Activated gamma-delta T cell (primary cell): Measurements from ENCODE around the gene OR7C2.
"Not testable (repeated sequence)": the region's sequence is repeated elsewhere in the genome, so short reads cannot be mapped to it uniquely, and the experiment has no call there.

Experiments used
- DNase-seq: peaks from one replicate; lab custom pipeline; 2025; lab: John Stamatoyannopoulos, UW
- total RNA-seq, 2 donors: gene quantifications; one replicate each; lab custom pipeline; 2026; lab: John Stamatoyannopoulos, UW

Gene OR7C2
- total RNA-seq: 0 reads per million in 2 donors

GRCh38 chr19:14941189-14941588, at the start of gene OR7C2:
OR7C2 (plus strand) TSS chr19:14941489; CDS start chr19:14941489, 0 bp downstream.
- no peak for DNase-seq

GRCh38 chr19:14901675-14902260, 39.5 kb upstream of the OR7C2 start:
- no peak for DNase-seq

- no peak for DNase-seq
Measured at GRCh38 chr19:14906711-14907110, 34.6 kb upstream of the OR7C2 start.

GRCh38 chr19:14915116-14915515, 26.2 kb upstream of the OR7C2 start:
- DNase-seq: no peak

- DNase-seq: no peak
Measured at GRCh38 chr19:14916848-14917247, 24.4 kb upstream of the OR7C2 start.

- DNase-seq: no peak
Measured at GRCh38 chr19:14933506-14933905, 7.8 kb upstream of the OR7C2 start.

GRCh38 chr19:14940266-14940665, 1.0 kb upstream of the OR7C2 start:
- no peak for DNase-seq

- DNase-seq: no peak
Measured at GRCh38 chr19:14943601-14944000, 2.3 kb downstream of the OR7C2 start.

- DNase-seq: no peak
Measured at GRCh38 chr19:14944456-14944855, 3.2 kb downstream of the OR7C2 start.

GRCh38 chr19:14949413-14949812, 8.1 kb downstream of the OR7C2 start:
- not testable (repeated sequence) for DNase-seq

- DNase-seq: no peak
Measured at GRCh38 chr19:14949876-14950275, 8.6 kb downstream of the OR7C2 start.

- no peak for DNase-seq
Measured at GRCh38 chr19:14950421-14950820, 9.1 kb downstream of the OR7C2 start.

- no peak for DNase-seq
Measured at GRCh38 chr19:14952767-14953166, 11.5 kb downstream of the OR7C2 start.

- DNase-seq: no peak
Measured at GRCh38 chr19:14954071-14954655, 12.9 kb downstream of the OR7C2 start.

GRCh38 chr19:14957464-14957863, 16.2 kb downstream of the OR7C2 start:
- no peak for DNase-seq

GRCh38 chr19:14959263-14959662, 18.0 kb downstream of the OR7C2 start:
- no peak for DNase-seq

GRCh38 chr19:14961956-14962685, 20.8 kb downstream of the OR7C2 start:
- DNase-seq: no peak

GRCh38 chr19:14968247-14968646, 27.0 kb downstream of the OR7C2 start:
- no peak for DNase-seq

- DNase-seq: no peak
Measured at GRCh38 chr19:14971474-14971873, 30.2 kb downstream of the OR7C2 start.

GRCh38 chr19:14972676-14973075, 31.4 kb downstream of the OR7C2 start:
- no peak for DNase-seq

- DNase-seq: no peak
Measured at GRCh38 chr19:14974488-14974887, 33.2 kb downstream of the OR7C2 start.

GRCh38 chr19:14977128-14977527, 35.8 kb downstream of the OR7C2 start:
- no peak for DNase-seq

GRCh38 chr19:14978161-14978776, 37.0 kb downstream of the OR7C2 start:
- DNase-seq: no peak
